Activated naive CD4-positive, alpha-beta T cell treated with anti-CD3 and anti-CD28 coated beads, Interleukin-2, amount 50 U/mL, for 16 hours (primary cell): ENCODE results near the gene CNTN2.

Experiments
- DNase-seq: peaks from one replicate; pipeline ENCODE4 v3.0.0-alpha.2; 2020

CNTN2 gene

GRCh38 chr1:205056956-205057568 is 14.1 kb downstream of the CNTN2 start:
- DNase-seq = no peak

DNA sequence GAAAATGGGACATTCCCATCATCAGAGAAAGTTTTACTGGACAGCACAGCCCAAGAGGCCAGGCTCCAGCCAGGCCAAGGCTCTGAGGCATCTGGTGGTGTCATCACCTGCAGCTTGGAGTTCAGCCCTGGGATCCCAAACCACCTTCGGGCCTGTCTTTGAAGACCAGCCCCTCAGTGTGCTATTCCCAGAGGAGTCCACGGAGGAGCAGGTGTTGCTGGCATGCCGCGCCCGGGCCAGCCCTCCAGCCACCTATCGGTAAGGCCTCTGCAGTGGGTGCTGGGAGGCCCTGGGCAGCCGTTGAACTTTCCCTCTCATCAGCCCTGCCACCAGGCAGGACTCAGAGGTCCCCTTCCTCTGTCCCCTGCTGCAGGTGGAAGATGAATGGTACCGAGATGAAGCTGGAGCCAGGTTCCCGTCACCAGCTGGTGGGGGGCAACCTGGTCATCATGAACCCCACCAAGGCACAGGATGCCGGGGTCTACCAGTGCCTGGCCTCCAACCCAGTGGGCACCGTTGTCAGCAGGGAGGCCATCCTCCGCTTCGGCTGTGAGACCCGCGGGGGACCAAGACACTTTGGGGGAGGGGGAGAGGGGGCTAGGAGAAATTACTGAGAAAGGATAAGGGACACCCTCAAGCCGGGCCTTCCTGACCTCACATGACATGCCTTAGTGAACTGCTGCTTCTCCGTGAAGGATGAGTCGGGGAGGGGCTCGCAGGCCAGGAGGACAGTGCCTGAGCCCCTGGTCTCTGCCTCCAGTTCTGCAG is 15.0 kb downstream of the CNTN2 start:
- DNase-seq = no peak

DNA sequence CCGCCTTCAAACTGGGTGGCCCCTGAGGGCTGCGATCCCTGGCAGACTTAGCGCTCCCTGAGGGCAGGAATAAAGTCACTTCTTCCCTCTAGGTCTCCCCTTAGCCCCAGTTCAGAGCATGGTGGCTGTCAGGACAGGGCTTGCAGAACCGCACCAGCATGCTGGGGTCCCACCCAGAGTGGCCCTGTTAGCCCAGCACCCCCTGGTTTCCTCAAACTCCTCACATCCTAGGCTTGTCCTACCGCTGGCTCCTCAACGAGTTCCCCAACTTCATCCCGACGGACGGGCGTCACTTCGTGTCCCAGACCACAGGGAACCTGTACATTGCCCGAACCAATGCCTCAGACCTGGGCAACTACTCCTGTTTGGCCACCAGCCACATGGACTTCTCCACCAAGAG is 15.8 kb downstream of the CNTN2 start:
- no peak for DNase-seq

DNA sequence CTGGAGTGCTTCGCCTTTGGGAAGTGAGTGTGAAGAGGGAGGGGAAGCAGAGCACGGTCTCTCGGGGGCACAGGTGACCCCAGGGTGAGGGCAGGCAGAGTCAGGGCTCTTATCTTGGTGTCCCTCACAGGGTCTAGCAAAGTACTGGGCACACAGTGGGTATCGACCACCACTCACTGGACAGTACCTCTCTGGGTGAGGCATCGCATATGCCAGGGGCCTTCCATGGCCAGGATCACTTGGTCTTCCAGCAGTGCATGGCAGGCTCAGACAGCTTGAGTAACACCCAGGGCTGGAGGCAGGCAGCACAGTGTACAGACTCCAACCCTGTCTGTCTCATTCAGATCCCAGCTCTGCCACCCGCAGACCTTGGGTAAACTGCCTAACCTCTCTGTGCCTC is 16.6 kb downstream of the CNTN2 start:
- no peak for DNase-seq

- no peak for DNase-seq
Measured at GRCh38 chr1:205060746-205061145, 17.7 kb downstream of the CNTN2 start.

- DNase-seq = no peak
Measured at GRCh38 chr1:205061227-205061626, 18.2 kb downstream of the CNTN2 start.

DNA sequence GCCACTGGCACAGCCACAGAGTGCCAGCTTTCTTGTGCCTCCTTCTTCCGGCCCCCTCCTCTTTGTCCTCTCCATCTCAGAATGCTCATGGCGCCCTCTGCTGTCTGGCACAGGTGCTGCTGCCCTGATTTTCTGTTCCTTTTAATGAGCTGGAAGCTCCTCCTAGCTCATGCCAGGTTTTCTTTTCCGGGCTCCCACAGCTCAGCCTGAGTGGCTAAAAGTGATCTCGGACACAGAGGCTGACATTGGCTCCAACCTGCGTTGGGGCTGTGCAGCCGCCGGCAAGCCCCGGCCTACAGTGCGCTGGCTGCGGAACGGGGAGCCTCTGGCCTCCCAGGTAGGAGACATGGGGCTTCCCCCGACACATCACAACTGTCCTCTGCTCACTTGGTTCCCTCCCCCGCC is 18.7 kb downstream of the CNTN2 start:
- peak; percentile 70 for DNase-seq

DNA sequence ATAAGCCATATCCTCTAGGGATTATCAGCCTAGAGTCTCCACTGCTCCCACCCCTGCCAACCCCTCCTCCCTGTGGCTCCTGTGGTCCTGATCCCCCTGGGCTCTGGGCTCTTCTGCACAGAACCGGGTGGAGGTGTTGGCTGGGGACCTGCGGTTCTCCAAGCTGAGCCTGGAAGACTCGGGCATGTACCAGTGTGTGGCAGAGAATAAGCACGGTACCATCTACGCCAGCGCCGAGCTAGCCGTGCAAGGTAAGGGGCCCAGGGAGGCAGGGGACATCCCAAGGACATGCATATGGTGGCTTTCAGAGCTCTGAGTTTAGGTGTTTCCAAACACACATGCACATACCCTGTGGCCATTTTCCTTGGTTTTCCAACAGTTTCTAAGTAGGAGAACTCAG is 19.3 kb downstream of the CNTN2 start:
- DNase-seq = no peak

DNA sequence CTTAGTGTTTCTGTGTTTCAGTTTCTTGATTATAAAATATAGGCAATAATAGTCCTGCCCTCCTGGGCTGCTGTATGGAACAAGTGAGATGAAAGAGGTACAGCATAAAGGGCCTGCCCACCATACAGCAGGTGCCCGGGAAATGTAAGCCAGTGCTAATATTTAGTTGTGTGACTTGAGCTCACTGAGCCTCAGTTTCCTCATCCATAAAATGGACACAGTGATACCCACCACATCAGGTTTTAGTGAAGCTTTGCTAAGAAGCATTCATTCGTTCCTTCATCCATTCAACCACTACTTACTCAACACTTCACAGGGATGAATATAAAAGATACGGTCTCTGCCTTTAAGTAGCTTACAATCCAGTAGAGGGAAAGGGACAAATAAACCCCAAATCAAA is 19.9 kb downstream of the CNTN2 start:
- no peak for DNase-seq

DNA sequence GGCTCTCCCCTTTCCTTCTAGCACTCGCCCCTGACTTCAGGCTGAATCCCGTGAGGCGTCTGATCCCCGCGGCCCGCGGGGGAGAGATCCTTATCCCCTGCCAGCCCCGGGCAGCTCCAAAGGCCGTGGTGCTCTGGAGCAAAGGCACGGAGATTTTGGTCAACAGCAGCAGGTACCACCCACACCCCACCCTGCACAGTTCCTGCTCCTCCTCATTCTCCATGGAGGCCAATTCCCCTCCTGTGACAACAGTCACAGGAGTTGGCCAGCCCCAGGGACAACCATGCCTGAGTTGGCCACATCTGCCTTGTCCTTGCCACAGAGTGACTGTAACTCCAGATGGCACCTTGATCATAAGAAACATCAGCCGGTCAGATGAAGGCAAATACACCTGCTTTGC is 21.3 kb downstream of the CNTN2 start:
- no peak for DNase-seq

DNA sequence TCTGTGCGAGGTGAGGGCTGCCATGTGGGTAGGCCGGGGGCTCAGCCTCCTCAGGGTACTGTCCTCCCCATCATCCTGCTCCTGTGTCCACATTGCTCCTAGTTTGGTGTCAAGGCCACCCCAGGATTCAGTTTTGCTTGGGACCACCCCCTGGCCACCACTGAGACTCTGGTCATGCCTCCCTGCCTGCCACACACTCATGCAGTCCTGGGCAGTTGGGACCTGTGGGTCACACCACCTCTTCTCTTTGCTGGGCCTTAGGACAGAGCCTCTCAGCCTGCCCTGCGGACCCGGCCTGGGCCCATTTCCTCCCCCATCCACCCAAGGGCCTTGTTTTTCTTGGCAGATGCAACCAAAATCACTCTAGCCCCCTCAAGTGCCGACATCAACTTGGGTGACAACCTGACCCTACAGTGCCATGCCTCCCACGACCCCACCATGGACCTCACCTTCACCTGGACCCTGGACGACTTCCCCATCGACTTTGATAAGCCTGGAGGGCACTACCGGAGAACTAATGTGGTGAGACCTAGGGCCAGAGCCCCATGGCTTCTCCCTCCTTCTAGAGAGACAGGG is 21.8 kb downstream of the CNTN2 start:
- DNase-seq = no peak

DNA sequence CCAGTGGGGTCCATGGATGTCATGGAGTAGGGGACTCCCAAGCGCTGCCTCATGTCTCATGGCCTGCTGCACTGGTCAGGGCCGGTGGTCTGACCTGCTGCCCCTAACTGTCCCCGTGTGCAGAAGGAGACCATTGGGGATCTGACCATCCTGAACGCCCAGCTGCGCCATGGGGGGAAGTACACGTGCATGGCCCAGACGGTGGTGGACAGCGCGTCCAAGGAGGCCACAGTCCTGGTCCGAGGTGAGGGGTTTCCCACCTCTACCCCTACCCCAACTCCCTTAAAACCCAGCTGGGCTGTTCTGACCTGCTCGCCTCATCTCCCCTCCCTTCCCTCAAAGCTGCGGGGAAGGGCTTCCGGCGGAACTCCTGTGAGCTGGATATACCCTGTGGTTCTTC is 22.7 kb downstream of the CNTN2 start:
- no peak for DNase-seq

- no peak for DNase-seq
Measured at GRCh38 chr1:205066141-205066818, 23.3 kb downstream of the CNTN2 start.

DNA sequence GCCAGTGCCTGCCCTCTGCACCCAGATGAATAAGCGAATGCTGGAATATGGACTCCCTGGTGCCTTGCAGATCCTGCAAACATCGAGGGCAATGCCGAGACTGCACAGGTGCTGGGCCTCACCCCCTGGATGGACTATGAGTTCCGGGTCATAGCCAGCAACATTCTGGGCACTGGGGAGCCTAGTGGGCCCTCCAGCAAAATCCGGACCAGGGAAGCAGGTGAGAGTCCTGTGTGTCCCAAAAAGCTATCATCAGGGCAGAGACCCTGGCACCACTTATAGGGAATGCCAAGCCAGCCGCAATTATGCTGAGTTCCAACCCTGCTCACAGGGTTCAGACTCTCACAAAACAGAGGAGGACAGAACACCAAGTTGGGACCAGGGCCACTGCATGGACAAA is 24.0 kb downstream of the CNTN2 start:
- no peak for DNase-seq

DNA sequence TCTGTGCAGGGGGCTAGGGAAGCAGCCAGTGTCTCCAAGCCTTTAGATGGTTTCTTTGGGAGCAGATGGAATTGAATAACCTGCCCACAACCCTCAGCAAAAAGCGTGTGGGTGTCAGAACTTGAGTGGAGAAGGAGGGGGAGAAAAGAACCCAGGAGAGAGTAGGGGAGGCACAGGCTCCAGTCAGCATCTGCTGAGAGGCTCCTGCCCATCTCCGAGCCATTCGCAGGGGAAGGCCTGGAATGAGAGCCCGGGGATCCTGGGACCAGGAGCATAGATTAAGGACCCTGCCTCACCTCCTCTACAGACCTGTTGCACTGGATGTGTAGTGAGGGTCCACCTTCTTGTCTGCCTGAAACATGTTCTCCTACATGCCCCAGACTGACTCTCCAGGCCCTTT is 25.0 kb downstream of the CNTN2 start:
- no peak for DNase-seq

- DNase-seq = no peak
Measured at GRCh38 chr1:205068457-205069040, 25.5 kb downstream of the CNTN2 start.

DNA sequence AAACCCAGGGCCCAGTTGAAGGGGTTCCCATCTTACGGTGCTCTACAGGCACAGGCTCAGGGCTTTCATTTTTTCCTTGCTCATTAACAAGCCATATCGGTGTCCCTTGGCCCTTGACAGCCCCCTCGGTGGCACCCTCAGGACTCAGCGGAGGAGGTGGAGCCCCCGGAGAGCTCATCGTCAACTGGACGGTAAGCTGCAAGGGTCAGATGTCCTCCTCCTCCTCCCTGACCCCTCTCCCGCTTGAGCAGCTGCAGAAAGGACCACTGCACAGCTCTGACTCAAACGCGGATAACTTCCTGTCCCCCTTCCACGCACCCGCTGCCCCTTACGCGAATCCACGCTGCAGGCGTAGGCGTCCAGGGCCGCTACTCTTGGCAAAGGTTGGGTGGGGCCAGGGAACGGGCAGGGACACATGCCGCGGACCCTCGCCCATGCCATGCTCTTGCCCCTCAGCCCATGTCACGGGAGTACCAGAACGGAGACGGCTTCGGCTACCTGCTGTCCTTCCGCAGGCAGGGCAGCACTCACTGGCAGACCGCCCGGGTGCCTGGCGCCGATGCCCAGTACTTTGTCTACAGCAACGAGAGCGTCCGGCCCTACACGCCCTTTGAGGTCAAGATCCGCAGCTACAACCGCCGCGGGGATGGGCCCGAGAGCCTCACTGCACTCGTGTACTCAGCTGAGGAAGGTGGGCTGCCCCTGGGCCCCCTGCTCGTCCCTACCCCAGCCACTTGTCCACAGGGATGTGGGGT is 26.5 kb downstream of the CNTN2 start:
- no peak for DNase-seq

DNA sequence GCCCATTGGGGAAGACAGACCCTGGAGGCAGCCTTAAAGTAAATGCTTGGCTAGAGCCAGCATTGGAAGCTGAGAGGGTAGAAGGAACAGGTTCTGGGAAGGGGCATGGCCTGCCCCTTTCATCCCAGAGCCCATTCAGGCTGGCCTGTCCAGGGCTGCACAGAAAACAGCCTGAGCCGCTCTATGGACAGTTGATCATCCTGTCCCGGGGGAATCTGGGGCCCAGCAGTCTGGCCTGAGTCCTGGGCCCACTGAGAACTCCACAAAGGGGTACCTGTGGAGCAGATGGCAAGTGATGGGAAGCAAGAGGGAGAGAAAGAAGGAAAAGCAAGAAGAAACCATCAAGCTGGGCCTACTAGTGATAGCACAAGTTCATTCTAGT is 28.0 kb downstream of the CNTN2 start:
- DNase-seq = no peak

DNA sequence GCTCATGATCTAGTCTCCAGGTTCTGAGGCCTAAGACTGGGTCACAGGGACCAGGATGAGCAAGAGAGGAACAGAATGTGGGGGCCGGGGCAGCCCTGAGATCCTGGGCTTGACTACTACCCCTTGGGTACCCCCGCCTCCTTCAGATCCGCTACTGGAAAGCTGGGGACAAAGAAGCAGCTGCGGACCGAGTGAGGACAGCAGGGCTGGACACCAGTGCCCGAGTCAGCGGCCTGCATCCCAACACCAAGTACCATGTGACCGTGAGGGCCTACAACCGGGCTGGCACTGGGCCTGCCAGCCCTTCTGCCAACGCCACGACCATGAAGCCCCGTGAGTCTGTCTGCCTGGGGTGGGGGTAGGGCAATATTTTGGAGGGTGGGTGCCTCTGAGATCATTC is 28.8 kb downstream of the CNTN2 start:
- no peak for DNase-seq

DNA sequence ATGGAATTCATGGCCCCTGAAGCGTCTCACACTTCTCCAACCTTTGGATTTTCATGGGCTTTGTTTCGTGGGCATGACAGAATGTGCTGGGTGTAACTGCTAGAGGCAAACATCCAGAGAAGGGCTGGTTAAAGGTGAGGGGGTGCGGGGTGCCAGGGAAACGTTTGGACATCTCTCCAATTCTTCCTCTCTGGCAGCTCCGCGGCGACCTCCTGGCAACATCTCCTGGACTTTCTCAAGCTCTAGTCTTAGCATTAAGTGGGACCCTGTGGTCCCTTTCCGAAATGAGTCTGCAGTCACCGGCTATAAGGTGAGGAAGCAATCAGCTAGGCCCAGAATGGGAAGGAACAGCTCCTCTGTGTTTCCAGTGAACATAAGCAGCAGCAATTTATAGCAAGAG is 29.3 kb downstream of the CNTN2 start:
- DNase-seq = no peak

DNA sequence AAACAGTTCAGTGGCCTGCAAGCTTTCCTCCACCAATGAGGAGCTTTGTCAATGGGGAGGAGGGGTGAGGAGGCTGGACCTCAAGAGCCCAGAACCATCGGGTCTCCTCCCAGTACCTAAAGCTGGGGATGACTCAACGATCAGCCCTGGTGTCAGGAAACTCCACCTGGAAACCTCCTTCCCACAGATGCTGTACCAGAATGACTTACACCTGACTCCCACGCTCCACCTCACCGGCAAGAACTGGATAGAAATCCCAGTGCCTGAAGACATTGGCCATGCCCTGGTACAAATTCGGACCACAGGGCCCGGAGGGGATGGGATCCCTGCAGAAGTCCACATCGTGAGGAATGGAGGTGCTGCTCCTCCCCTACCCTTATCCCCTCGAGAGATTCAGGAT is 29.9 kb downstream of the CNTN2 start:
- DNase-seq = no peak

DNA sequence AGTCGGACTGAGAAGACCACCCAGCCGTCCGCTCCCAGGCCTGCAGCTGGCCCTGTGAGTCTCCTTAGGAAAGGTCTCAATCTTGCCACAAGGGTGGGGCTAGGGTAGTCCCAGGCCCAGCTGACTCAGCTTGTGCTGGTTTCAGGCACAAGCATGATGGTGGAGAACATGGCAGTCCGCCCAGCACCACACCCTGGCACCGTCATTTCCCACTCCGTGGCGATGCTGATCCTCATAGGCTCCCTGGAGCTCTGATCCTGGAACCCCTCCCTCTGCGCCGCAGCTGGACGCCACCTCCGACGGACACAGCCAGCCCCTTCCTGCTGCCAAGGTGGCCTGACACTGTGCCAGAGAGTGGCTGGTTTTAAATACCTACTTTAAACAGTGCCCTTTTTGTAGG is 30.5 kb downstream of the CNTN2 start:
- DNase-seq = no peak

- no peak for DNase-seq
Measured at GRCh38 chr1:205074084-205074483, 31.1 kb downstream of the CNTN2 start.
